ENCODE measurements around the gene SIGLEC9.

Gene SIGLEC9

DNA sequence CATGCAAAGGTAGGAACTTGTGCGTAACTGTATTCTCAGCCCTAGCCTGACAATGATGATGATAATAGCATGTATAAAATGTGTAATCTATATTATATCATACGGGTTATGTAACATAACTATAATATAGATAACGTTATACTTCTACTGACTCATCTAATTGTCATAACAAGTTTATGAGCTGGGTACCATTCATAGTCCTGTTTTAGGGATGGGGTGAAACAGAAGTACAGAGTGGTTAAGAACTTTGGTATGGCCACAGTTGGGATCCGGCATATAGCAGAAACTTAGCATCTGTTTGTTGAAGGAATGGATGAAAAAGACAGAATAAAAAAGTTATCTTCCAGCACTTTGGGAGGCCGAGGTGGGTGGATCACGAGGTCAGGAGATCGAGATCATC is 21.7 kb upstream of the SIGLEC9 start:
- TF ChIP-seq, protein P1, sequence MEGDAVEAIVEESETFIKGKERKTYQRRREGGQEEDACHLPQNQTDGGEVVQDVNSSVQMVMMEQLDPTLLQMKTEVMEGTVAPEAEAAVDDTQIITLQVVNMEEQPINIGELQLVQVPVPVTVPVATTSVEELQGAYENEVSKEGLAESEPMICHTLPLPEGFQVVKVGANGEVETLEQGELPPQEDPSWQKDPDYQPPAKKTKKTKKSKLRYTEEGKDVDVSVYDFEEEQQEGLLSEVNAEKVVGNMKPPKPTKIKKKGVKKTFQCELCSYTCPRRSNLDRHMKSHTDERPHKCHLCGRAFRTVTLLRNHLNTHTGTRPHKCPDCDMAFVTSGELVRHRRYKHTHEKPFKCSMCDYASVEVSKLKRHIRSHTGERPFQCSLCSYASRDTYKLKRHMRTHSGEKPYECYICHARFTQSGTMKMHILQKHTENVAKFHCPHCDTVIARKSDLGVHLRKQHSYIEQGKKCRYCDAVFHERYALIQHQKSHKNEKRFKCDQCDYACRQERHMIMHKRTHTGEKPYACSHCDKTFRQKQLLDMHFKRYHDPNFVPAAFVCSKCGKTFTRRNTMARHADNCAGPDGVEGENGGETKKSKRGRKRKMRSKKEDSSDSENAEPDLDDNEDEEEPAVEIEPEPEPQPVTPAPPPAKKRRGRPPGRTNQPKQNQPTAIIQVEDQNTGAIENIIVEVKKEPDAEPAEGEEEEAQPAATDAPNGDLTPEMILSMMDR (conservative IDR thresholded peaks at IDR 0.05; ENCODE audit: low read depth, low read length): no peak
- DNase-seq (ENCODE audit: low read depth): no peak

DNA sequence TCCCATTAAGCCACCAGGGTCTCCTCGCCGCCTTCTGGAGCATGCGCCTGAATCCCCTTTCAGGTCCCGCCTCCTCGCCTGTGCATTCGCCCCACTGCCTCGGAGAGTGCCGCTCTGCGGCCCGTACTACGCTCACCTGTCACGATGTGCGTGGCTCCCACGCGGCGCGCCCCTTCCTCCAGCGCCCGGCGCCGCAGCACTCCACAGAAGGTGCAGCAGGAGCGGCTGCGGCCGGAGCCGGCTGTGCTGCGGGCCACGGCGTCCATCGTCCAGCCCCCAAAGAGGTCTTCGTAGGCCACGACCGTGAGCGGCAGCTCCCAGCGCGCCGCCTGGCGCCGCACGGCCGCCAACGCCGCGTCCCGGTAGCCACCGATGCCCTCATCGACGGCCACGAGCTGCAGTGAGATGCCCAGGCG is 20.8 kb upstream of the SIGLEC9 start:
- no peak for DNase-seq (ENCODE audit: low read depth)
- TF ChIP-seq, protein P1 (conservative IDR thresholded peaks at IDR 0.05; ENCODE audit: low read depth, low read length): no peak
- peak overlapping the region; percentile 14 for H3K4me3 ChIP-seq (ENCODE audit: low read depth, low read length)

More for the DNA sequence above, 21.7 kb upstream of the SIGLEC9 start:
- no peak overlapping the region for H3K4me3 ChIP-seq (ENCODE audit: low read depth, low read length)

DNA sequence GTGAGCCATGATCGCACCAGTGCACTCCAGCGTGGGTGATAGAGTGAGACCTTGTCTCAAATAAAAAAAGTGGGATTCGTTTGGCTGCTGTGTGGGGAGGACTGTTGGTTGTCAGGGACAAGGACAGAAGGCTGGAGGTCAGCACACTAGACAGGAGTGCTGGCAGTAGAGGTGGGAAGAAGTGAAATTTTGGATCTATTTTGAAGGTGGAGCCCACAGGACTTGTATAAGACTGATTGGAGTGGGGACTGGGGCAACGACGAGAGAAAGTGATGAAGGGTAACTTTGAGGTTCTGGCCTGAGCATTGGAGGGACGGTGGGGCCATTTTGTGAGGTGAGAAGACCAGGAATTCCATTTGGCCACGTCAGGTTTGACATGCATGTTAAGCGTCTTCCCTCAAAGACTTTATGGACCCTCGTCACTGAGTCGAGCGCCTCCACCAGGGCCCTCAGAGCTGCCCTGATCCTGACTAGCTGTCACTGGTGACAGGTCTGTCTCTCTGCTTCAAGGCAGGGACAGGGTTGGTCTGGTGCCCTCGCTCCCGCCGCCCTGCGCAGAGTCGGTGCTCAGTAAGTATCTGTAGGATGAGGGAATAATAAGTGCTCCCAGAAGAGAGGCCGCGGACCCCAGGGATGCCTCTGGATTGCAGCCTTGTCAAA is 17.2 kb upstream of the SIGLEC9 start:
- H3K4me3 ChIP-seq (ENCODE audit: low read depth, low read length): peak overlapping the region; percentile 84
- TF ChIP-seq, protein P1 (conservative IDR thresholded peaks at IDR 0.05; ENCODE audit: low read depth, low read length): no peak
- peak; percentile 21 for DNase-seq (ENCODE audit: low read depth)

DNA sequence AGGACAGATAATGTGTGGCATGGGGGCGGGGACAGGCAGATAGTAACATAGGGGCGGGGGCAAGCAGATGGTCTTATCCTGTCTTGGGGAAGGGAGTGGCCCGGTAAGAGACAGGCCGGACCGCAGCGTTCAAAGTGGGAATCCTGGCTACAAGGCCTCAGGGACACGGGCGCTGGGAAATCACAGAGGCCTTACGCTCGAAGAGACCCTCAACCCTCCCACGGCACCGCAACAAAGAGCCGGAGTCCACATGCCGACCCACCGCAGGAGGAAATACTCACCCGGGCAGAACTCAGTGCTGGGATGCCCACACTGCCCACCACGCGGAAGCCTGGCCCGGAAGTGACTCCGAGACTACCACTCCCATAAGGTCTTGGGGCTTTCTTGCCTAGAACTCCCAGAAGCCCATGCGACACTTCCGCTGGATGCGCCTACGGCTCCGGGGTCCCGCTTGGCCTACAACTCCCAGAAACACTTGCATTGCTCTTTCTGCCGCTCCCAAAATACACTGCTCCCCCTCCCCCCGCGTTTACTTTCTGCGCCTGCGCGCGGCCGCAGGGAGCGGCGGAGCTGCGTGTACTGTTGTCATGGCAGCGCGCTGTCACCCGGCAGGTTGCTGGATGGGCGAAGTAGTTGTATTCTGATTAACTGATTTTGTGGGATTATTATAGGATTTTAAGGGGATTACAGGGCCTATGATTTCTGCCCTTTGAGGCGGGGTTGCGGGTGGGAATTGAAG is 16.5 kb upstream of the SIGLEC9 start, which contains the start of gene CTU1:
TSS of gene CTU1 (minus strand) at position 344 of the 739 bp plus-strand sequence. CDS start 3,840 bp downstream, outside the sequence.
- TF ChIP-seq, protein P1 (conservative IDR thresholded peaks at IDR 0.05; ENCODE audit: low read depth, low read length): no peak
- DNase-seq (ENCODE audit: low read depth): peak; percentile 100
- H3K4me3 ChIP-seq (ENCODE audit: low read depth, low read length): peak within 1 kb of the TSS; percentile 84

DNA sequence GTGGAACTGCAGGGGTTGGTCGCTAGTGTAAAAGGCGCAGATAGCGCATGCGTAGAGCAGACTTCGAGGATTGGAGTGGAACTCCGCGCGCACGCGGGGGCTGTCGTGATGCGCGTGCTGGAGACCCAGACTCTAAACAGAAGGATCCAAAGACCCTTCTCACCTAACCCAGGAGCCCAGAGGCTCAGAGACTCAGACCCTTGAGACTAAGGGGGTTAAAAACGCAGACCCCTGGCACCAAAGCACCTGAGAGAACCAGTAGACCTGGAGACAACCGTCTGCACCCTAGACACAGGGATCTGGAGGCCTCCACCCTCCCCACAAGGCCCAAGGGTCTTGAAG is 15.9 kb upstream of the SIGLEC9 start:
- TF ChIP-seq, protein P1 (conservative IDR thresholded peaks at IDR 0.05; ENCODE audit: low read depth, low read length): no peak
- no peak for DNase-seq (ENCODE audit: low read depth)
- peak overlapping the region; percentile 58 for H3K4me3 ChIP-seq (ENCODE audit: low read depth, low read length)

DNA sequence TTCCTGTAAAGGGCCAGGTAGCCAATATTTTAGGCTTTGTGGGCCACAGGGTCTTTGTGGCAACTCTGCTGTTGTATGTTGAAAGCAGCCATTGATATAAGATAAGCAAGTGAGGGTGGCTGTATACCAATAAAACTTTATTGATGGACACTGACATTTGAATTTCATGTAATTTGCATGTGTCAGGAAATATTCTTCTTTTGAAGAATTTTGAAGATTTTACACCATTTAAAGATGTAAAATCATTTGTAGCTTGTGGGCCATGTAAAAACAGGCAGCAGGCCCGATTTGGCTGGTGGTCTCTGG is 14.1 kb upstream of the SIGLEC9 start:
- H3K4me3 ChIP-seq (ENCODE audit: low read depth, low read length): no peak overlapping the region
- DNase-seq (ENCODE audit: low read depth): no peak
- TF ChIP-seq, protein P1 (conservative IDR thresholded peaks at IDR 0.05; ENCODE audit: low read depth, low read length): no peak

DNA sequence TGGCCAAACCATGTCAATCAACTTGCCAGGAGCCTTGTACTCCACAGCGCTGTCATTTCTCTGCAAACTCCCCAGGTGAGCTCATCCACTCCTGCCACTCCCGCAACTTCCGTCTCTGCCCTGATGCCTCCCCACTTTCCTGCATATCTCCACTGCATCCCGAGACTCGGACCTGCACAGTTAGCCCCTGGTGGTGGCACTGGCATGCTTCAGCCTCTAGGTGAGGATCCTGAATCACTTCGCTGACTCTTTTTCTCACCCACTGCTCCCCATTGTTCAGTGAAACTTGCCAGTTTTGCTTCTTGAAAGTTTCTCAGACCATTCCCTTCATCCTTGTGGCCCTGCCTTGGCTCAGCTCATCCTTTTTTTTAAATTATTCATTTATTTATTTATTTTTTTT is 13.1 kb upstream of the SIGLEC9 start:
- no peak for DNase-seq (ENCODE audit: low read depth)
- TF ChIP-seq, protein P1 (conservative IDR thresholded peaks at IDR 0.05; ENCODE audit: low read depth, low read length): peak; percentile 47
- no peak overlapping the region for H3K4me3 ChIP-seq (ENCODE audit: low read depth, low read length)
